ENCODE data around the gene TPSG1. TPM values are rescaled to one million over a fixed set of nuclear protein-coding genes. Genes with fewer than 3 reads are reported as not detected.

Gene TPSG1
- total and polyA plus RNA-seq, 7 donors = 0.08 TPM; not detected in 6

GRCh38 chr16:1214719-1215118 is 10.3 kb downstream of the TPSG1 start:
- H3K27me3 ChIP-seq (ENCODE audit: insufficient read depth in 3 of 3, low read length in 2 of 3) = peaks cover 0 to 37% (median 9%) of the 10 kb centered on the region in 3 donors
- H3K4me3 ChIP-seq = no peak overlapping the region
- intact Hi-C loops (cut with DNase I) = no loop called here
- H3K27ac ChIP-seq = no peak overlapping the region
- WGBS, 3 donors = 72 to 80% (median 74%) methylated on average over 16 of the region's 16 CpGs
- no peak for ATAC-seq
- no peaks in the 10 kb centered on the region for H3K36me3 ChIP-seq (ENCODE audit: insufficient read depth in 1 of 2, low read depth in 1 of 2)
- H3K4me1 ChIP-seq = no peaks in the 10 kb centered on the region
- H3K9me3 ChIP-seq = no peaks in the 10 kb centered on the region
- no peak for DNase-seq
- TF ChIP-seq CTCF (IDR thresholded peaks at IDR 0.05) = no peak

- H3K27ac ChIP-seq = no peak overlapping the region
- H3K4me1 ChIP-seq = no peaks in the 10 kb centered on the region
- H3K27me3 ChIP-seq (ENCODE audit: insufficient read depth in 3 of 3, low read length in 2 of 3) = peaks cover 0 to 34% (median 6%) of the 10 kb centered on the region in 3 donors
- H3K9me3 ChIP-seq = no peaks in the 10 kb centered on the region
- no peaks in the 10 kb centered on the region for H3K36me3 ChIP-seq (ENCODE audit: insufficient read depth in 1 of 2, low read depth in 1 of 2)
- 80 to 82% (median 82%) methylated on average over 25 of the region's 25 CpGs for WGBS, 3 donors
- DNase-seq (no peak), ATAC-seq (no peak)
- intact Hi-C loops (cut with DNase I) = no loop called here
- no peak overlapping the region for H3K4me3 ChIP-seq
- TF ChIP-seq CTCF (IDR thresholded peaks at IDR 0.05) = no peak
Observed at GRCh38 chr16:1213796-1214372, 11.2 kb downstream of the TPSG1 start.

GRCh38 chr16:1213231-1213630 is 11.8 kb downstream of the TPSG1 start:
- no peak for TF ChIP-seq CTCF (IDR thresholded peaks at IDR 0.05)
- H3K4me1 ChIP-seq = no peaks in the 10 kb centered on the region
- no peak overlapping the region for H3K27ac ChIP-seq
- no peaks in the 10 kb centered on the region for H3K9me3 ChIP-seq
- intact Hi-C loops (cut with DNase I) = no loop called here
- H3K4me3 ChIP-seq = no peak overlapping the region
- H3K27me3 ChIP-seq (ENCODE audit: insufficient read depth in 3 of 3, low read length in 2 of 3) = peaks cover 0 to 34% (median 6%) of the 10 kb centered on the region in 3 donors
- DNase-seq (no peak), ATAC-seq (no peak)
- WGBS, 3 donors = 67 to 83% (median 82%) methylated on average over 6 to 8 of the region's 8 CpGs
- H3K36me3 ChIP-seq (ENCODE audit: insufficient read depth in 1 of 2, low read depth in 1 of 2) = no peaks in the 10 kb centered on the region

- H3K27ac ChIP-seq = no peak overlapping the region
- 88 to 89% (median 88%) methylated on average over 34 to 40 of the region's 40 CpGs for WGBS, 3 donors
- H3K9me3 ChIP-seq = no peaks in the 10 kb centered on the region
- no peak for TF ChIP-seq CTCF (IDR thresholded peaks at IDR 0.05)
- H3K27me3 ChIP-seq (ENCODE audit: insufficient read depth in 3 of 3, low read length in 2 of 3) = peaks cover 0 to 34% (median 8%) of the 10 kb centered on the region in 3 donors
- H3K36me3 ChIP-seq (ENCODE audit: insufficient read depth in 1 of 2, low read depth in 1 of 2) = no peaks in the 10 kb centered on the region
- DNase-seq = no peak
- no peaks in the 10 kb centered on the region for H3K4me1 ChIP-seq
- intact Hi-C loops (cut with DNase I) = no loop called here
- no peak overlapping the region for H3K4me3 ChIP-seq
- ATAC-seq = no peak
Observed at GRCh38 chr16:1212616-1213194, 12.4 kb downstream of the TPSG1 start.
